IPS DF 6.9 (cell line): ENCODE measurements around the gene GASK1A.
A peak's percentile ranks its signal among the peaks of the same experiment; 100 is the strongest.

ENCODE experiments used
- DNase-seq: peaks from one replicate; pipeline ENCODE4 v3.0.0-alpha.2; 2013; ENCODE audit warnings: low read depth, low spot score
- H3K27ac ChIP-seq: one replicate; pipeline ENCODE4 v1.5.1; 2013; ENCODE audit warnings: low read length, control low read depth
- H3K27me3 ChIP-seq: 2 replicates; pipeline ENCODE4 v1.6.1; 2013; ENCODE audit warnings: mild to moderate bottlenecking, low read length; ENCODE audit not compliant: control insufficient read depth, insufficient read depth
- H3K36me3 ChIP-seq: 2 replicates; pipeline ENCODE4 v1.6.1; 2013; ENCODE audit warnings: low read length; ENCODE audit not compliant: control insufficient read depth, insufficient read depth
- H3K4me1 ChIP-seq: 2 replicates; pipeline ENCODE4 v1.6.1; 2013; ENCODE audit warnings: low read length; ENCODE audit not compliant: control insufficient read depth, insufficient read depth
- H3K4me3 ChIP-seq: 2 replicates; pipeline ENCODE4 v1.5.1; 2013; ENCODE audit warnings: mild to moderate bottlenecking, low read length
- H3K9me3 ChIP-seq: 2 replicates; pipeline ENCODE4 v1.6.1; 2013; ENCODE audit warnings: low read length, inconsistent platforms; ENCODE audit not compliant: control insufficient read depth, insufficient read depth
- WGBS: extraction: QIAGEN DNeasy Blood & Tissue Kit; methylation state at CpG from one replicate; pipeline ENCODE4 v1.1.7; 2013; ENCODE audit warnings: mixed read lengths, missing lambda C conversion rate; ENCODE audit not compliant: insufficient read length, insufficient coverage; 5-methylcytosine and 5-hydroxymethylcytosine counted together

The GASK1A gene

DNA sequence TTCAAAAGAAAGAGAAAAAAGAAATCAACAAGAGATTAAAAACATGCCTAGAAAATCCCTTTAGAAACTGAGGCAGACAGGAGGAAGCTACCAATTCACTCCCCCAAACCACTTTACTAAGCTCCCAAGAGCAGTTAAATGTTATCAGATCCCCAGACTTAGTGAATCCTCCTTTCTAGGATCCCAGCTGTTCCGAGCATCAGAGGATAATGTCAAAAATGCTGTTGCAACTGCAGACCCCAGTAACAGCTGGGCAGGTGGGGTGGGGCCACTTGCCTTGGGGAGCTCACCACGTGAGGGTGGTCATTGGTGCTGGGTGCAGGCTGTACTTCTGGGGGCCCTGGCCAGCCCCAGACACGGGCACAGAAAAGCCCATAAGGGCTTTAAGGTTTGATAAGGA lies 117.7 kb downstream of the GASK1A start:
- Histone ChIP-seq H3K9me3 (no peaks in the 10 kb centered on the region), H3K4me3 (no peak overlapping the region), H3K36me3 (no peaks in the 10 kb centered on the region), H3K4me1 (no peaks in the 10 kb centered on the region), H3K27me3 (no peaks in the 10 kb centered on the region), H3K27ac (no peak overlapping the region)
- no CpG with 5 or more reads among the region's 3 CpGs for WGBS
- no peak for DNase-seq

DNA sequence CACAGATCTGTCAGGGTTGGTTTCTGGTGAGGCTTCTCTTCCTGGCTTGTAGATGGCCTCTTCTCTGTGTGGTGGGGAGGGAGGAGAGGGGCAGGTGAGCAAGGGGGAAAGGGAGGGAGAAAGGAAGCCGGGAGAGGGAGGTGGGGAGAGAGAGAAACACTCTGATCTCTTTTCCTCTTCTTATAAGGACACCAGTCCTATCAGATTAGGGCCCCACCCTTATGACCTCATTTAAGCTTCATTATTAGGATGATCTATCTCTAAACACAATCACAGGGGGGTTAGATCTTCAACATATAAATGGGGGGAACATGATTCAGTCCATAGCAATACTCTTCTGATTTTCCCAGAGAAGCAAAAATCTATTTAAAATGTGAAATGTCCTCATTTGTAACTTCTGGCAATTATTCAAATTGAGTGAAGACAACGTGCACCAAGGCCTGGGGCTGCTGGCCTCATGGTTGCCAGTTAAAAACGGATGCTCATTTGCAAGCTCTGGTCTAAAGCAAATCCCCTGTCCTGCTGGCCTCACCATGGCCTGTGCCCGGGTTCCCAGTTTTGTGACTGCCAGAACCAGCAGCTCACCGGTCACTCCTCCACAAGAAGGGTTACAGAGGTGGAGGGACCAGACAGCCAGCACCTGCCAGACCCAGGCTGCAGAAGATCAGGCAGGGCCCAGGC lies 118.4 kb downstream of the GASK1A start:
- Histone ChIP-seq H3K27me3 (no peaks in the 10 kb centered on the region), H3K27ac (no peak overlapping the region), H3K9me3 (no peaks in the 10 kb centered on the region), H3K4me1 (no peaks in the 10 kb centered on the region), H3K4me3 (no peak overlapping the region), H3K36me3 (no peaks in the 10 kb centered on the region)
- no CpG with 5 or more reads among the region's 5 CpGs for WGBS
- no peak for DNase-seq

DNA sequence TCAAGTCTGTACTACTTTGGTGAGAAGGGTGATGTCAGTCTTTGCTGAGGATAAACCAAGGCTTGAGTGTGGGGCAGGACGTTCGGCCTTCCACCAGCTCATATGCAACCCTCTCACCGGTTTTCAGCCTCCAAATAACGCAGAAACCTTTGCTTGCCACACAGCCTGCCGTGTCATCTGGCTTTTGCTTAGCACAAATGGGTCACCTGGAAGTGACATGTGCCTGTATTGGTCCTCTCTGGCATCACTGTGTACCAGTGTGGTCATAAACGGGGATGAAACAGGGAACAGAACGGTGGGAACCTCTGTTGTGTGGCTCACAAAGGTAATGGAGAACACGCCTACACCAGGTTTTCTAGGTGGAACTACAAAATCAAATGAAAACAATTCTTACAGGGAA lies 119.7 kb downstream of the GASK1A start:
- Histone ChIP-seq H3K4me1 (no peaks in the 10 kb centered on the region), H3K27ac (no peak overlapping the region), H3K27me3 (no peaks in the 10 kb centered on the region), H3K36me3 (no peaks in the 10 kb centered on the region), H3K9me3 (no peaks in the 10 kb centered on the region), H3K4me3 (no peak overlapping the region)
- DNase-seq = no peak
- whole genome bisulfite sequencing = no CpG with 5 or more reads among the region's 8 CpGs

- Histone ChIP-seq H3K4me1 (no peaks in the 10 kb centered on the region), H3K36me3 (no peaks in the 10 kb centered on the region), H3K4me3 (no peak overlapping the region), H3K27me3 (no peaks in the 10 kb centered on the region), H3K9me3 (no peaks in the 10 kb centered on the region), H3K27ac (no peak overlapping the region)
- WGBS = no CpG with 5 or more reads among the region's 2 CpGs
- no peak for DNase-seq
Measured at GRCh38 chr3:43102773-43103480, 123.8 kb downstream of the GASK1A start.

GRCh38 chr3:43104039-43104438 lies 124.9 kb downstream of the GASK1A start:
- WGBS = no CpG with 5 or more reads among the region's 3 CpGs
- H3K4me3 ChIP-seq = no peak overlapping the region
- no peaks in the 10 kb centered on the region for H3K27me3 ChIP-seq
- no peak for DNase-seq
- H3K9me3 ChIP-seq = no peaks in the 10 kb centered on the region
- no peaks in the 10 kb centered on the region for H3K36me3 ChIP-seq
- no peaks in the 10 kb centered on the region for H3K4me1 ChIP-seq
- no peak overlapping the region for H3K27ac ChIP-seq

DNA sequence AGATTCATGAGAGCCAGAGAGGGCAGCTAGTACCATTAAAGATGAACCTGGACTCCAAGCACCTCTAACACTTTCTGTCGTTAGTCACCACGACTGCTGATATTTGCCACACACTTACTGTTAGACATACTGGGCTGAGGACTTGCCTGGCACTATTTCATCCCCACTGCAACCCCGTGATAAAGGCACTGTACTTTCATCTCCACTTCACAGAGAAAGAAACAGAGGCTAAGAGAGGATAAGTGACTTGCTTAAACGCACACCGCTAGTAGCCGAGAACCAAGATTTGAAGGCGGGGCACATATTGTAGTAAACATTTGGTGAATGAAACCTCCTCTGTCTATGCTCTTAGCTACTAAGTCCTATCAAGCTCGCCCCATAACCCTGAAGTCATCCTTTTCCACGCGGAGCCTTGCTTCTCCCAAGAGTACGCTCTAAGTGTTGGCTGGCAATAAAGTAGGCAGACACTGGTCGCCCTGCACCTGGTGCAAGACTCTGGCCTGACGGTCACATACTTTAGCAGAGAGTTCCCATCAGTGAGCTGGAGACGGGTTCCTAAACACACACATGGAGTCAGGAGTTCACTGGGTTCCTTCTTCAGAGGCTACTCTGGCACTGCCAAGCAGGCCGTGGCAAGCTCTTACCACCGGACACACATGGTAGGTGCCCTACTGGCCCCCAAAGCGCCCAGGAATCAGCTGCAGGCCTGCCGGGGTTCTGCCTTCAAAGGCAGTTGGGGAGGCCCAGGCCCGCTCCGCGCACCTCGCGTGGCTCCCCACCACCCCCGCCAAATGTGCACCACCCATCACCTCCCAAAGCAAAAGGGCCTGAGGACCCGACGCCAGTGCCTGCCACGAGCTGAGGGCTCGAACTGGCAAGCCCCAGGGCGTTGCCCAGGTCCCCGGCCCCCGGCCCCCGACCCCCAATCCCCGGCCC lies 125.8 kb downstream of the GASK1A start:
- no peak for DNase-seq
- Histone ChIP-seq H3K4me1 (no peaks in the 10 kb centered on the region), H3K9me3 (no peaks in the 10 kb centered on the region), H3K27ac (no peak overlapping the region), H3K36me3 (no peaks in the 10 kb centered on the region), H3K4me3 (peak overlapping the region; percentile 27; the same call in 1 of the 2 replicates), H3K27me3 (no peaks in the 10 kb centered on the region)
- WGBS = no CpG with 5 or more reads among the region's 33 CpGs

GRCh38 chr3:43105596-43106292 lies 126.6 kb downstream of the GASK1A start, which contains the start of gene POMGNT2:
POMGNT2 (minus strand) TSS chr3:43106079; CDS start chr3:43081431, 24,648 bp downstream.
- Histone ChIP-seq H3K27me3 (no peaks in the 10 kb centered on the region), H3K27ac (no peak within 1 kb of the TSS), H3K36me3 (no peaks in the 10 kb centered on the region), H3K4me3 (peak within 1 kb of the TSS; percentile 53; the same call in 1 of the 2 replicates), H3K4me1 (no peaks in the 10 kb centered on the region), H3K9me3 (no peaks in the 10 kb centered on the region)
- peak; percentile 58 for DNase-seq
- WGBS = no CpG with 5 or more reads among the region's 71 CpGs

DNA sequence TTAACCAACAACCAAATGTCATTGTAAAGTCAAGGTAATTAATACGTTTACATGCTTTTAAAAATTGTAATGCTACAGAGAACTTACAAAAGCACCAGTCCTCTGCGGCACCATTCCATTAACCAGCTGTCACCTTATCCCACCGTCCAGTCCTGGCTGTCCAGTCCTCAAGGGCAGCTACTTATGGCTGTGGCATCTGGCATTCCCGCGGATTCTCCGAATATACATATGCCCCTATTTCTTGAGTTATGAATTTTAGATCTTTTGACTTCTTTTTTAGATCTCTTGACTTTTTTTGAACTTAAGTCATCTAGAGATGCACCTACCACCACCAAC lies 127.2 kb downstream of the GASK1A start:
- Histone ChIP-seq H3K27ac (no peak overlapping the region), H3K4me3 (no peak overlapping the region)

More for the DNA sequence above, 127.2 kb downstream of the GASK1A start:
- no peaks in the 10 kb centered on the region for H3K9me3 ChIP-seq
- no peaks in the 10 kb centered on the region for H3K4me1 ChIP-seq
- no CpG with 5 or more reads among the region's 6 CpGs for WGBS
- no peaks in the 10 kb centered on the region for H3K36me3 ChIP-seq
- H3K27me3 ChIP-seq = no peaks in the 10 kb centered on the region
- no peak for DNase-seq
